Thyroid gland (tissue), 4 donors: ENCODE data around the gene SLC4A4.

Experiments
- POLR2A ChIP-seq, 2 donors: fragments of 450-650 bp; IDR thresholded peaks; one replicate each; pipeline ENCODE4 v1.6.1; 2017; ENCODE audit warnings: antibody characterized with exemption in 2 of 2, mild to moderate bottlenecking in 2 of 2, moderate library complexity in 1 of 2
- TF ChIP-seq, protein P1 (sequence below), 6 experiments: fragments of 200-600 bp in 3 of 6; fragments of 450-650 bp in 3 of 6; sonication (generic) in 3 of 6; IDR thresholded peaks; one replicate each; pipeline ENCODE4 v1.5.1; 2016 to 2019; ENCODE audit warnings: antibody characterized with exemption in 6 of 6, mild to moderate bottlenecking in 2 of 6, inconsistent platforms in 1 of 6, moderate library complexity in 1 of 6

GRCh38 chr4:71583971-71584370, 245.2 kb downstream of the SLC4A4 start:
- TF ChIP-seq, protein P1, sequence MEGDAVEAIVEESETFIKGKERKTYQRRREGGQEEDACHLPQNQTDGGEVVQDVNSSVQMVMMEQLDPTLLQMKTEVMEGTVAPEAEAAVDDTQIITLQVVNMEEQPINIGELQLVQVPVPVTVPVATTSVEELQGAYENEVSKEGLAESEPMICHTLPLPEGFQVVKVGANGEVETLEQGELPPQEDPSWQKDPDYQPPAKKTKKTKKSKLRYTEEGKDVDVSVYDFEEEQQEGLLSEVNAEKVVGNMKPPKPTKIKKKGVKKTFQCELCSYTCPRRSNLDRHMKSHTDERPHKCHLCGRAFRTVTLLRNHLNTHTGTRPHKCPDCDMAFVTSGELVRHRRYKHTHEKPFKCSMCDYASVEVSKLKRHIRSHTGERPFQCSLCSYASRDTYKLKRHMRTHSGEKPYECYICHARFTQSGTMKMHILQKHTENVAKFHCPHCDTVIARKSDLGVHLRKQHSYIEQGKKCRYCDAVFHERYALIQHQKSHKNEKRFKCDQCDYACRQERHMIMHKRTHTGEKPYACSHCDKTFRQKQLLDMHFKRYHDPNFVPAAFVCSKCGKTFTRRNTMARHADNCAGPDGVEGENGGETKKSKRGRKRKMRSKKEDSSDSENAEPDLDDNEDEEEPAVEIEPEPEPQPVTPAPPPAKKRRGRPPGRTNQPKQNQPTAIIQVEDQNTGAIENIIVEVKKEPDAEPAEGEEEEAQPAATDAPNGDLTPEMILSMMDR (IDR thresholded peaks at IDR 0.05) = no peak
- TF ChIP-seq POLR2A (IDR thresholded peaks at IDR 0.05) = no peak
